Mucosa of rectum (tissue), 2 donors: ENCODE measurements around the gene FUT7.
A peak's percentile ranks its signal among the peaks of the same experiment; 100 is the strongest.

Experiments
- H3K27ac ChIP-seq, 2 donors: one replicate each; pipeline ENCODE4 v1.7.0; 2013; ENCODE audit warnings: inconsistent platforms in 2 of 2, low read depth in 2 of 2, low read length in 2 of 2
- H3K27me3 ChIP-seq, 2 donors: one replicate each; pipeline ENCODE4 v1.7.0; 2013; ENCODE audit warnings: low read length in 2 of 2; ENCODE audit not compliant: control insufficient read depth in 2 of 2, insufficient read depth in 2 of 2
- H3K36me3 ChIP-seq, 2 donors: one replicate each; pipeline ENCODE4 v1.7.0; 2013; ENCODE audit warnings: low read length in 2 of 2; ENCODE audit not compliant: control insufficient read depth in 2 of 2, insufficient read depth in 2 of 2
- H3K4me1 ChIP-seq, 2 donors: one replicate each; pipeline ENCODE4 v1.7.0; 2013; ENCODE audit warnings: low read length in 2 of 2, mild to moderate bottlenecking in 1 of 2; ENCODE audit not compliant: control insufficient read depth in 2 of 2, insufficient read depth in 2 of 2
- H3K4me3 ChIP-seq, 2 donors: one replicate each; pipeline ENCODE4 v1.7.0; 2013; ENCODE audit warnings: low read length in 2 of 2
- H3K9ac ChIP-seq, 2 donors: one replicate each; pipeline ENCODE4 v1.7.0; 2013; ENCODE audit warnings: low read length in 2 of 2, low read depth in 1 of 2, mild to moderate bottlenecking in 1 of 2
- H3K9me3 ChIP-seq, 2 donors: one replicate each; pipeline ENCODE4 v1.7.0; 2013; ENCODE audit warnings: low read length in 2 of 2; ENCODE audit not compliant: control insufficient read depth in 2 of 2
- donor health status: healthy.
- donor health status: Normal muscosa, but diverticular disease.

The FUT7 gene

GRCh38 chr9:137032858-137033257 is 970 bp upstream of the FUT7 start:
- H3K4me3 ChIP-seq: no peak overlapping the region
- H3K9ac ChIP-seq: no peak overlapping the region
- H3K9me3 ChIP-seq: no peaks in the 10 kb centered on the region
- no peaks in the 10 kb centered on the region for H3K27me3 ChIP-seq
- peak overlapping the region in 1 of 2 donors; percentile 38 for H3K27ac ChIP-seq
- peaks cover 38 to 41% of the 10 kb centered on the region in 2 donors for H3K4me1 ChIP-seq
- H3K36me3 ChIP-seq: no peaks in the 10 kb centered on the region

GRCh38 chr9:137030538-137031527 is 1.1 kb downstream of the FUT7 start:
- Histone ChIP-seq H3K4me1 (peaks cover 50 to 56% of the 10 kb centered on the region in 2 donors), H3K27ac (no peak overlapping the region), H3K9ac (no peak overlapping the region), H3K27me3 (no peaks in the 10 kb centered on the region), H3K36me3 (no peaks in the 10 kb centered on the region), H3K9me3 (no peaks in the 10 kb centered on the region), H3K4me3 (peak overlapping the region in 1 of 2 donors; percentile 31)

- peaks cover 49 to 52% of the 10 kb centered on the region in 2 donors for H3K4me1 ChIP-seq
- no peaks in the 10 kb centered on the region for H3K27me3 ChIP-seq
- no peak overlapping the region for H3K27ac ChIP-seq
- no peaks in the 10 kb centered on the region for H3K9me3 ChIP-seq
- no peaks in the 10 kb centered on the region for H3K36me3 ChIP-seq
- H3K4me3 ChIP-seq: no peak overlapping the region
- H3K9ac ChIP-seq: no peak overlapping the region
These were observed 1.9 kb downstream of the FUT7 start for GRCh38 chr9:137030006-137030405.

GRCh38 chr9:137029058-137029936 is 2.6 kb downstream of the FUT7 start:
- peak overlapping the region in 1 of 2 donors; percentile 83 for H3K9ac ChIP-seq

GRCh38 chr9:137028263-137029057 is 3.4 kb downstream of the FUT7 start:
- H3K27ac ChIP-seq: peak overlapping the region in 1 of 2 donors; percentile 21
- H3K4me3 ChIP-seq: peak overlapping the region; percentile 57 to 69
- no peaks in the 10 kb centered on the region for H3K27me3 ChIP-seq
- peaks cover 42 to 45% of the 10 kb centered on the region in 2 donors for H3K4me1 ChIP-seq
- no peaks in the 10 kb centered on the region for H3K36me3 ChIP-seq
- H3K9me3 ChIP-seq: no peaks in the 10 kb centered on the region
- H3K9ac ChIP-seq: peak overlapping the region; percentile 60 to 83

More at GRCh38 chr9:137029058-137029936, 2.6 kb downstream of the FUT7 start:
- Histone ChIP-seq H3K4me1 (peaks cover 42 to 45% of the 10 kb centered on the region in 2 donors), H3K9me3 (no peaks in the 10 kb centered on the region), H3K27me3 (no peaks in the 10 kb centered on the region), H3K27ac (no peak overlapping the region), H3K4me3 (peak overlapping the region; percentile 57 to 69), H3K36me3 (no peaks in the 10 kb centered on the region)

GRCh38 chr9:137027369-137028262 is 4.3 kb downstream of the FUT7 start, which contains the start of gene ABCA2:
ABCA2 (minus strand) TSS chr9:137028237; CDS start chr9:137028140, 97 bp downstream.
- no peaks in the 10 kb centered on the region for H3K27me3 ChIP-seq
- H3K9me3 ChIP-seq: no peaks in the 10 kb centered on the region
- peak within 1 kb of the TSS; percentile 60 to 83 for H3K9ac ChIP-seq
- peak within 1 kb of the TSS in 1 of 2 donors; percentile 21 for H3K27ac ChIP-seq
- peaks cover 48 to 51% of the 10 kb centered on the region in 2 donors for H3K4me1 ChIP-seq
- H3K36me3 ChIP-seq: no peaks in the 10 kb centered on the region
- H3K4me3 ChIP-seq: peak within 1 kb of the TSS; percentile 57 to 69

GRCh38 chr9:137026828-137027227 is 5.1 kb downstream of the FUT7 start:
- H3K27ac ChIP-seq: no peak overlapping the region
- H3K9me3 ChIP-seq: no peaks in the 10 kb centered on the region
- peak overlapping the region; percentile 47 to 57 for H3K4me3 ChIP-seq
- peaks cover 51 to 53% of the 10 kb centered on the region in 2 donors for H3K4me1 ChIP-seq
- no peaks in the 10 kb centered on the region for H3K27me3 ChIP-seq
- peak overlapping the region in 1 of 2 donors; percentile 55 for H3K9ac ChIP-seq
- no peaks in the 10 kb centered on the region for H3K36me3 ChIP-seq

GRCh38 chr9:137026384-137026783 is 5.5 kb downstream of the FUT7 start:
- no peak overlapping the region for H3K9ac ChIP-seq

More at GRCh38 chr9:137026384-137026783, 5.5 kb downstream of the FUT7 start:
- H3K27ac ChIP-seq: no peak overlapping the region
- no peaks in the 10 kb centered on the region for H3K36me3 ChIP-seq
- no peaks in the 10 kb centered on the region for H3K27me3 ChIP-seq
- no peaks in the 10 kb centered on the region for H3K9me3 ChIP-seq
- peaks cover 54% of the 10 kb centered on the region in 2 donors for H3K4me1 ChIP-seq
- no peak overlapping the region for H3K4me3 ChIP-seq
